ENCODE results near the gene INMT.

- no peak for TF ChIP-seq CTCF (tag by site-specific recombination; IDR thresholded peaks at IDR 0.05)
- TF ChIP-seq ZBTB6 (tag by site-specific recombination; IDR thresholded peaks at IDR 0.05), result no peak
- no peak for TF ChIP-seq ZNF843 (tag by site-specific recombination; IDR thresholded peaks at IDR 0.05)
- TF ChIP-seq ZSCAN5A (tag by site-specific recombination; IDR thresholded peaks at IDR 0.05), result no peak
- TF ChIP-seq ZNF747 (tag by site-specific recombination; IDR thresholded peaks at IDR 0.05), result no peak
- no peak for TF ChIP-seq ATF2 (tag by site-specific recombination; IDR thresholded peaks at IDR 0.05; ENCODE audit: low read depth)
- no peak for TF ChIP-seq HOXA7 (CRISPR knock-in tag; IDR thresholded peaks at IDR 0.05; ENCODE audit: borderline replicate concordance)
- TF ChIP-seq ZNF274 (IDR thresholded peaks at IDR 0.05; ENCODE audit: low read length), result no peak
- no peak for TF ChIP-seq ZNF274 (tag by site-specific recombination; IDR thresholded peaks at IDR 0.05; ENCODE audit: borderline replicate concordance)
Measured at GRCh38 chr7:30782690-30783089, 30.8 kb downstream of the INMT start.

Data from HEK293 (cell line).